Uterus (tissue), 2 donors: ENCODE data around the gene AHCYL1.

Experiments used
- POLR2A ChIP-seq, 2 donors: fragments of 450-650 bp; IDR thresholded peaks; one replicate each; pipeline ENCODE4 v1.6.1; 2016; ENCODE audit warnings: antibody characterized with exemption in 2 of 2, mild to moderate bottlenecking in 1 of 2, moderate library complexity in 1 of 2
- TF ChIP-seq, protein P1 (sequence below), 4 experiments: fragments of 200-600 bp in 2 of 4; fragments of 450-650 bp in 2 of 4; sonication (generic) in 2 of 4; IDR thresholded peaks; one replicate each; pipeline ENCODE4 v1.5.1; 2016 to 2019; ENCODE audit warnings: antibody characterized with exemption in 4 of 4, mild to moderate bottlenecking in 2 of 4, moderate library complexity in 1 of 4

DNA sequence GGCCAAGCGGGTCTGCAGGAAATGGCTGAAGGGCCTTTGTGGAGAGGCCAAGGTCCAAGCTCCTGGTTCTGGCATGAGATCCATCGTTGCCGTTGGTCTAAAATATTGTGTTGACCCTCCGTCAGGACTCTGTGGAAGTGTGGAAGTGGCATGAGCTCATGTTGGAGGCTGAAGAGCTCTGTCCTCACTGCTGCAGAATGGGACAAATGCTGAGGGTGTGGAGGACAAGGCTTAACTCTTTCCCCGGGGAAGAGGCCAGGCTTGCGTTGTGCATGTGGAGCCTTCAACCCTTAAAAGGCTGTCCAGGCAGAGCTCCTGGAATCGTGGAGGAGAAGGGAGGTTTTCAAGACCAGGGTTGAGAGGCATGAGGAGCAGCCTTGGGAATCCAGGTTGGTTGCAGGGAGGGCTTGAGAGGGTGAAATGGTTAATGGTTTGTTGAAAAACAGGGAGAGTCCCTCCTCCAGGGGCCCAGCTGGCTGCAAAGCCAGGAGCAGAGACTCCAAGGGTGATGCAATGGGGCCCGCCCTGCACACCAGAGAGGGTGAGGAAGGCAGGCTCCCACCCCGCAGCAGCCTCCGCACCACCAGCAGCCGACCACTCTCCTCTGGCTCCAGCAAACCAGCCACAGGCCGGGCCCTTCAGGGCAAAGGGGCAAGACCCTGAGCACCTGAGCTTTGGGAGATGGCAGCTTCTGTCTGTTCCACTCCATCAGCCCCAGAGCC, 6.7 kb upstream of the AHCYL1 start:
- TF ChIP-seq, protein P1, sequence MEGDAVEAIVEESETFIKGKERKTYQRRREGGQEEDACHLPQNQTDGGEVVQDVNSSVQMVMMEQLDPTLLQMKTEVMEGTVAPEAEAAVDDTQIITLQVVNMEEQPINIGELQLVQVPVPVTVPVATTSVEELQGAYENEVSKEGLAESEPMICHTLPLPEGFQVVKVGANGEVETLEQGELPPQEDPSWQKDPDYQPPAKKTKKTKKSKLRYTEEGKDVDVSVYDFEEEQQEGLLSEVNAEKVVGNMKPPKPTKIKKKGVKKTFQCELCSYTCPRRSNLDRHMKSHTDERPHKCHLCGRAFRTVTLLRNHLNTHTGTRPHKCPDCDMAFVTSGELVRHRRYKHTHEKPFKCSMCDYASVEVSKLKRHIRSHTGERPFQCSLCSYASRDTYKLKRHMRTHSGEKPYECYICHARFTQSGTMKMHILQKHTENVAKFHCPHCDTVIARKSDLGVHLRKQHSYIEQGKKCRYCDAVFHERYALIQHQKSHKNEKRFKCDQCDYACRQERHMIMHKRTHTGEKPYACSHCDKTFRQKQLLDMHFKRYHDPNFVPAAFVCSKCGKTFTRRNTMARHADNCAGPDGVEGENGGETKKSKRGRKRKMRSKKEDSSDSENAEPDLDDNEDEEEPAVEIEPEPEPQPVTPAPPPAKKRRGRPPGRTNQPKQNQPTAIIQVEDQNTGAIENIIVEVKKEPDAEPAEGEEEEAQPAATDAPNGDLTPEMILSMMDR (IDR thresholded peaks at IDR 0.05): no peak
- no peak for TF ChIP-seq POLR2A (IDR thresholded peaks at IDR 0.05)
